Upper lobe of left lung (tissue), 6 donors: ENCODE data around the gene PEMT. TPM values are rescaled to one million over a fixed set of nuclear protein-coding genes. Genes with fewer than 3 reads are reported as not detected.

ENCODE experiments used
- ATAC-seq, 2 donors: fragments of 200-7000 bp; cut with Tn5 transposase; one replicate each; pipeline ENCODE4 v1.9.1; 2022; ENCODE audit warnings: mild to moderate bottlenecking in 2 of 2, moderate library complexity in 2 of 2; ENCODE audit not compliant: low FRiP score in 2 of 2
- DNase-seq, 2 donors: peaks; one replicate each; pipeline ENCODE4 v3.0.0-alpha.2; 2019 to 2020
- H3K27ac ChIP-seq, 4 donors: fragments of 200-600 bp; sonication (generic); one replicate each; pipeline ENCODE4 v1.5.1; 2016 to 2019
- H3K27me3 ChIP-seq, 4 donors: fragments of 200-600 bp; sonication (generic); one replicate each; pipeline ENCODE4 v1.5.1; 2017 to 2019
- H3K36me3 ChIP-seq, 4 donors: fragments of 200-600 bp; sonication (generic); one replicate each; pipeline ENCODE4 v1.5.1; 2016 to 2019
- H3K4me1 ChIP-seq, 4 donors: fragments of 200-600 bp; sonication (generic); one replicate each; pipeline ENCODE4 v1.5.1; 2018 to 2019
- H3K4me3 ChIP-seq, 4 donors: fragments of 200-600 bp; sonication (generic); one replicate each; pipeline ENCODE4 v1.5.1; 2017 to 2019; ENCODE audit warnings: mild to moderate bottlenecking in 2 of 4, moderate library complexity in 1 of 4
- H3K9me3 ChIP-seq, 4 donors: fragments of 200-600 bp; sonication (generic); one replicate each; pipeline ENCODE4 v1.5.1; 2018 to 2019
- CTCF ChIP-seq, 6 experiments: fragments of 450-650 bp in 4 of 6; fragments of 200-600 bp in 2 of 6; sonication (generic) in 2 of 6; IDR thresholded peaks; one replicate each; pipeline ENCODE4 v1.5.1; 2016 to 2019; ENCODE audit warnings: antibody characterized with exemption in 6 of 6
- EP300 ChIP-seq, 4 donors: sonication (generic); formaldehyde crosslinking; IDR thresholded peaks; one replicate each; pipeline ENCODE4 v1.5.1; 2017; ENCODE audit warnings: antibody characterized with exemption in 4 of 4, control low read depth in 2 of 4
- POLR2A ChIP-seq, 4 donors: fragments of 450-650 bp; IDR thresholded peaks; one replicate each; pipeline ENCODE4 v1.5.1; 2016 to 2017; ENCODE audit warnings: antibody characterized with exemption in 4 of 4, mild to moderate bottlenecking in 2 of 4
- POLR2AphosphoS5 ChIP-seq, 2 donors: sonication (generic); formaldehyde crosslinking; IDR thresholded peaks; one replicate each; pipeline ENCODE4 v1.5.1; 2017; ENCODE audit warnings: antibody characterized with exemption in 2 of 2
- WGBS, 2 donors: methylation state at CpG; one replicate each; pipeline ENCODE4 v1.1.5; 2017 to 2018; 5-methylcytosine and 5-hydroxymethylcytosine counted together
- small RNA-seq, 4 donors: library from RNA; depleted of rRNA; stranded (forward); fragments of <200 nt; gene quantifications; one replicate each; pipeline ENCODE3, GENCODE V24; 2016
- total RNA-seq, 6 donors: library from RNA; depleted of rRNA in 4 of 6; stranded (reverse); fragments of >200 nt in 4 of 6; gene quantifications; one replicate each; pipeline versions ENCODE4 v1.1.0 to v1.2.1, GENCODE V29; 2016 to 2021
- donor health status: DM: no; HTN: no; CAD: no; lungs with moderate emphysema.
- donor health status: DM: no; HTN: yes; CAD: no; lungs with severe emphysema.

PEMT gene
- total RNA-seq, 6 donors from 2014 or later: 16.6 to 44.9 (median 32.2) TPM

GRCh38 chr17:17463821-17464220 lies 127.7 kb downstream of the PEMT start:
- 85 to 87% methylated on average over 6 of the region's 6 CpGs for WGBS, 2 donors
- no peak for DNase-seq
- Histone ChIP-seq H3K4me1 (no peaks in the 10 kb centered on the region), H3K9me3 (no peaks in the 10 kb centered on the region), H3K36me3 (no peaks in the 10 kb centered on the region), H3K27me3 (no peaks in the 10 kb centered on the region), H3K27ac (no peak overlapping the region), H3K4me3 (no peak overlapping the region)
- no peak for ATAC-seq
- TF ChIP-seq POLR2AphosphoS5 (IDR thresholded peaks at IDR 0.05): no peak
- TF ChIP-seq POLR2A (IDR thresholded peaks at IDR 0.05): no peak
- TF ChIP-seq CTCF (IDR thresholded peaks at IDR 0.05): no peak
- TF ChIP-seq EP300 (IDR thresholded peaks at IDR 0.05): no peak

GRCh38 chr17:17462048-17462824 lies 129.3 kb downstream of the PEMT start:
- no peak overlapping the region for H3K27ac ChIP-seq
- no peak overlapping the region for H3K4me3 ChIP-seq
- peak in 1 of 2 donors; percentile 46 for ATAC-seq
- no peaks in the 10 kb centered on the region for H3K27me3 ChIP-seq
- peak in 1 of 2 donors; percentile 43 for DNase-seq
- no peaks in the 10 kb centered on the region for H3K36me3 ChIP-seq
- no peak for TF ChIP-seq POLR2AphosphoS5 (IDR thresholded peaks at IDR 0.05)
- TF ChIP-seq EP300 (IDR thresholded peaks at IDR 0.05): no peak
- TF ChIP-seq CTCF (IDR thresholded peaks at IDR 0.05): no peak
- TF ChIP-seq POLR2A (IDR thresholded peaks at IDR 0.05): no peak
- WGBS, 2 donors: 74 to 83% methylated on average over 13 to 15 of the region's 15 CpGs
- no peaks in the 10 kb centered on the region for H3K9me3 ChIP-seq
- no peaks in the 10 kb centered on the region for H3K4me1 ChIP-seq

- H3K27me3 ChIP-seq: no peaks in the 10 kb centered on the region
- no peak for DNase-seq
- H3K9me3 ChIP-seq: no peaks in the 10 kb centered on the region
- 88% methylated on average over 4 of the region's 4 CpGs for WGBS, 2 donors
- no peak overlapping the region for H3K4me3 ChIP-seq
- TF ChIP-seq POLR2A (IDR thresholded peaks at IDR 0.05) (no peak), POLR2AphosphoS5 (IDR thresholded peaks at IDR 0.05) (no peak)
- no peak for ATAC-seq
- no peaks in the 10 kb centered on the region for H3K36me3 ChIP-seq
- no peak overlapping the region for H3K27ac ChIP-seq
- H3K4me1 ChIP-seq: no peaks in the 10 kb centered on the region
Observed at GRCh38 chr17:17460038-17460437, 131.5 kb downstream of the PEMT start.

- 92 to 97% methylated on average over 2 of the region's 2 CpGs for WGBS, 2 donors
- no peak for DNase-seq
- Histone ChIP-seq H3K27me3 (no peaks in the 10 kb centered on the region), H3K36me3 (no peaks in the 10 kb centered on the region), H3K4me3 (no peak overlapping the region), H3K4me1 (no peaks in the 10 kb centered on the region), H3K27ac (no peak overlapping the region), H3K9me3 (no peaks in the 10 kb centered on the region)
- TF ChIP-seq EP300 (IDR thresholded peaks at IDR 0.05) (no peak), POLR2AphosphoS5 (IDR thresholded peaks at IDR 0.05) (no peak), CTCF (IDR thresholded peaks at IDR 0.05) (no peak), POLR2A (IDR thresholded peaks at IDR 0.05) (no peak)
- no peak for ATAC-seq
Observed at GRCh38 chr17:17457680-17458079, 133.8 kb downstream of the PEMT start.

GRCh38 chr17:17456251-17456650 lies 135.3 kb downstream of the PEMT start:
- no peak for TF ChIP-seq EP300 (IDR thresholded peaks at IDR 0.05)
- TF ChIP-seq CTCF (IDR thresholded peaks at IDR 0.05): no peak
- TF ChIP-seq POLR2AphosphoS5 (IDR thresholded peaks at IDR 0.05): no peak
- TF ChIP-seq POLR2A (IDR thresholded peaks at IDR 0.05): no peak
- 89 to 90% methylated on average over 10 to 19 of the region's 19 CpGs for WGBS, 2 donors

More at GRCh38 chr17:17456251-17456650, 135.3 kb downstream of the PEMT start:
- no peak overlapping the region for H3K27ac ChIP-seq
- H3K27me3 ChIP-seq: no peaks in the 10 kb centered on the region
- no peak for ATAC-seq
- no peak overlapping the region for H3K4me3 ChIP-seq
- DNase-seq: peak in 1 of 2 donors; percentile 68
- H3K36me3 ChIP-seq: no peaks in the 10 kb centered on the region
- H3K9me3 ChIP-seq: no peaks in the 10 kb centered on the region
- no peaks in the 10 kb centered on the region for H3K4me1 ChIP-seq

Small RNAs within 50 kb of the gene (small RNA-seq; reads per million reads assigned to genes)
- 0 reads per million in 4 donors for gene RF00019
- gene RNU6-468P: 0 reads per million in 4 donors

Other genes with a start within 250 kb of the PEMT start
- 10 to 100 TPM in 5 of 6 donors, 1 to 10 TPM in 1; 8.5 to 31.4 (median 13.9) TPM for gene MED9, start 114.7 kb downstream of the PEMT start, total RNA-seq
- 10 to 100 TPM; 28.5 to 68.1 (median 36.5) TPM for gene RASD1, start 95.3 kb downstream of the PEMT start, total RNA-seq
- gene RAI1, start 89.8 kb upstream of the PEMT start, total RNA-seq: 10 to 100 TPM; 33.8 to 76.6 (median 41.2) TPM
- gene SREBF1, start 245.3 kb upstream of the PEMT start, total RNA-seq: 100 to 1,000 TPM in 3 of 6 donors, 10 to 100 TPM in 3; 64.2 to 579 (median 123) TPM